ENCODE data around the gene TDP2.
"Not testable (repeated sequence)": the region's sequence is repeated elsewhere in the genome, so short reads cannot be mapped to it uniquely, and the experiment has no call there.

Gene TDP2

GRCh38 chr6:24678792-24679352, 12.2 kb upstream of the TDP2 start:
- not testable (repeated sequence) for DNase-seq

GRCh38 chr6:24673625-24674024, 6.9 kb upstream of the TDP2 start:
- no peak for DNase-seq

- DNase-seq, result no peak
Observed at GRCh38 chr6:24672620-24673182, 6.0 kb upstream of the TDP2 start.

GRCh38 chr6:24671077-24671476, 4.4 kb upstream of the TDP2 start:
- not testable (repeated sequence) for DNase-seq

GRCh38 chr6:24670492-24670891, 3.8 kb upstream of the TDP2 start:
- DNase-seq, result not testable (repeated sequence)

GRCh38 chr6:24668997-24669361, 2.3 kb upstream of the TDP2 start:
- DNase-seq, result no peak

- not testable (repeated sequence) for DNase-seq
Observed at GRCh38 chr6:24668066-24668996, 1.6 kb upstream of the TDP2 start.

- no peak for DNase-seq
Observed at GRCh38 chr6:24667378-24667803, 692 bp upstream of the TDP2 start.

GRCh38 chr6:24666097-24666640, 530 bp downstream of the TDP2 start:
- no peak for DNase-seq

- DNase-seq, result no peak
Observed at GRCh38 chr6:24664046-24664987, 2.4 kb downstream of the TDP2 start.

GRCh38 chr6:24663189-24663588, 3.5 kb downstream of the TDP2 start:
- no peak for DNase-seq

- no peak for DNase-seq
Observed at GRCh38 chr6:24662236-24662635, 4.5 kb downstream of the TDP2 start.

- DNase-seq, result not testable (repeated sequence)
Observed at GRCh38 chr6:24661759-24662158, 4.9 kb downstream of the TDP2 start.

GRCh38 chr6:24660105-24660504, 6.6 kb downstream of the TDP2 start:
- no peak for DNase-seq

- no peak for DNase-seq
Observed at GRCh38 chr6:24659561-24659960, 7.1 kb downstream of the TDP2 start.

- DNase-seq, result no peak
Observed at GRCh38 chr6:24658573-24659560, 7.8 kb downstream of the TDP2 start.

GRCh38 chr6:24655215-24655614, 11.5 kb downstream of the TDP2 start:
- no peak for DNase-seq

GRCh38 chr6:24650365-24650764, 16.3 kb downstream of the TDP2 start:
- no peak for DNase-seq

GRCh38 chr6:24649691-24650090, 17.0 kb downstream of the TDP2 start:
- DNase-seq, result no peak

- no peak for DNase-seq
Observed at GRCh38 chr6:24648276-24648675, 18.4 kb downstream of the TDP2 start.

- DNase-seq, result no peak
Observed at GRCh38 chr6:24646771-24647170, 19.9 kb downstream of the TDP2 start.
